ENCODE measurements around the gene PLS1.

GRCh38 chr3:142651711-142652110 is 55.5 kb downstream of the PLS1 start:
- TF ChIP-seq, protein P1, sequence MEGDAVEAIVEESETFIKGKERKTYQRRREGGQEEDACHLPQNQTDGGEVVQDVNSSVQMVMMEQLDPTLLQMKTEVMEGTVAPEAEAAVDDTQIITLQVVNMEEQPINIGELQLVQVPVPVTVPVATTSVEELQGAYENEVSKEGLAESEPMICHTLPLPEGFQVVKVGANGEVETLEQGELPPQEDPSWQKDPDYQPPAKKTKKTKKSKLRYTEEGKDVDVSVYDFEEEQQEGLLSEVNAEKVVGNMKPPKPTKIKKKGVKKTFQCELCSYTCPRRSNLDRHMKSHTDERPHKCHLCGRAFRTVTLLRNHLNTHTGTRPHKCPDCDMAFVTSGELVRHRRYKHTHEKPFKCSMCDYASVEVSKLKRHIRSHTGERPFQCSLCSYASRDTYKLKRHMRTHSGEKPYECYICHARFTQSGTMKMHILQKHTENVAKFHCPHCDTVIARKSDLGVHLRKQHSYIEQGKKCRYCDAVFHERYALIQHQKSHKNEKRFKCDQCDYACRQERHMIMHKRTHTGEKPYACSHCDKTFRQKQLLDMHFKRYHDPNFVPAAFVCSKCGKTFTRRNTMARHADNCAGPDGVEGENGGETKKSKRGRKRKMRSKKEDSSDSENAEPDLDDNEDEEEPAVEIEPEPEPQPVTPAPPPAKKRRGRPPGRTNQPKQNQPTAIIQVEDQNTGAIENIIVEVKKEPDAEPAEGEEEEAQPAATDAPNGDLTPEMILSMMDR (IDR thresholded peaks at IDR 0.05): no peak
- TF ChIP-seq POLR2A (IDR thresholded peaks at IDR 0.05): no peak
